ENCODE data around the gene CADM2.

DNA sequence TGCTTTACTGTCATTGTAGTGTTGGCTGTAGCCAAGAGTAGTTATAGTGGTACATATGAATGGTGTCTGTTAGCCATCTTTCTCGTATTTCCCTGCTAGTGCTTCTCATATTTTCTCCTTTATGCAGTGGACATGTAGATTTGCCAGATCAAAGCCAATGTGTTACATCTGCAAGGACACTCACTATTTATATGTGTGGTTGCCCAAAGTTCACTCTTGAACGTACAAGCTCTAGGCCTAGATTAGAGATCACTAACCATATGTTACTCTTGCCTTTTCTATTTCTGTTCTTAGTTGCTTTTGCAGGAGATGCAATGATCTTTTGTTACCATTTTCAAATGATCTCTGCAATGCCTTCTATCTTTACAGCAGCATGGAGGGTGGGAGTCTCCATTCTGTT lies 78.4 kb downstream of the CADM2 start:
- TF ChIP-seq, protein P1, sequence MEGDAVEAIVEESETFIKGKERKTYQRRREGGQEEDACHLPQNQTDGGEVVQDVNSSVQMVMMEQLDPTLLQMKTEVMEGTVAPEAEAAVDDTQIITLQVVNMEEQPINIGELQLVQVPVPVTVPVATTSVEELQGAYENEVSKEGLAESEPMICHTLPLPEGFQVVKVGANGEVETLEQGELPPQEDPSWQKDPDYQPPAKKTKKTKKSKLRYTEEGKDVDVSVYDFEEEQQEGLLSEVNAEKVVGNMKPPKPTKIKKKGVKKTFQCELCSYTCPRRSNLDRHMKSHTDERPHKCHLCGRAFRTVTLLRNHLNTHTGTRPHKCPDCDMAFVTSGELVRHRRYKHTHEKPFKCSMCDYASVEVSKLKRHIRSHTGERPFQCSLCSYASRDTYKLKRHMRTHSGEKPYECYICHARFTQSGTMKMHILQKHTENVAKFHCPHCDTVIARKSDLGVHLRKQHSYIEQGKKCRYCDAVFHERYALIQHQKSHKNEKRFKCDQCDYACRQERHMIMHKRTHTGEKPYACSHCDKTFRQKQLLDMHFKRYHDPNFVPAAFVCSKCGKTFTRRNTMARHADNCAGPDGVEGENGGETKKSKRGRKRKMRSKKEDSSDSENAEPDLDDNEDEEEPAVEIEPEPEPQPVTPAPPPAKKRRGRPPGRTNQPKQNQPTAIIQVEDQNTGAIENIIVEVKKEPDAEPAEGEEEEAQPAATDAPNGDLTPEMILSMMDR (IDR thresholded peaks at IDR 0.05; ENCODE audit: poor library complexity), result no peak
- TF ChIP-seq EZH2 (IDR thresholded peaks at IDR 0.05; ENCODE audit: borderline replicate concordance), result no peak
- TF ChIP-seq EZH2phosphoT487 (IDR thresholded peaks at IDR 0.05; ENCODE audit: low read depth, severe bottlenecking, unreplicated experiment), result no peak

All from hepatocyte (in vitro differentiated cells).